Esophagus (tissue), 2 donors: ENCODE results near the gene RBM7. TPM values are rescaled to one million over a fixed set of nuclear protein-coding genes. Genes with fewer than 3 reads are reported as not detected.

ENCODE experiments used
- H3K27ac ChIP-seq, 2 donors: one replicate each; pipeline ENCODE4 v1.5.1; 2013; ENCODE audit warnings: low read depth in 2 of 2, mild to moderate bottlenecking in 2 of 2, inconsistent platforms in 1 of 2, low read length in 1 of 2, moderate library complexity in 1 of 2
- H3K27me3 ChIP-seq, 2 donors: one replicate each; pipeline ENCODE4 v1.6.1; 2013; ENCODE audit warnings: low read length in 2 of 2, control low read depth in 1 of 2, mild to moderate bottlenecking in 1 of 2; ENCODE audit not compliant: insufficient read depth in 2 of 2, control insufficient read depth in 1 of 2
- H3K36me3 ChIP-seq, 2 donors: one replicate each; pipeline ENCODE4 v1.6.1; 2013; ENCODE audit warnings: low read length in 1 of 2; ENCODE audit not compliant: control insufficient read depth in 2 of 2, insufficient read depth in 2 of 2
- H3K4me1 ChIP-seq, 2 donors: one replicate each; pipeline ENCODE4 v1.6.1; 2013; ENCODE audit warnings: low read length in 1 of 2; ENCODE audit not compliant: control insufficient read depth in 2 of 2, insufficient read depth in 2 of 2
- H3K4me3 ChIP-seq, 2 donors: one replicate each; pipeline ENCODE4 v1.5.1; 2013; ENCODE audit warnings: low read length in 2 of 2, mild to moderate bottlenecking in 2 of 2, low read depth in 1 of 2, moderate library complexity in 1 of 2
- H3K9me3 ChIP-seq, 2 donors: one replicate each; pipeline ENCODE4 v1.6.1; 2013; ENCODE audit warnings: mild to moderate bottlenecking in 2 of 2, low read depth in 1 of 2, low read length in 1 of 2, moderate library complexity in 1 of 2; ENCODE audit not compliant: control insufficient read depth in 2 of 2, insufficient read depth in 1 of 2
- WGBS, 2 donors: extraction: QIAGEN DNeasy Blood & Tissue Kit; methylation state at CpG; one replicate each; pipeline ENCODE4 v1.1.7; 2013; 5-methylcytosine and 5-hydroxymethylcytosine counted together
- polyA plus RNA-seq, 2 donors: library from polyadenylated mRNA; stranded (reverse); fragments of 200-250 nt; gene quantifications; one replicate each; pipeline ENCODE4 v1.2.3, GENCODE V29; 2013
- donor health status: healthy with polysubstance abuse.
- donor health status: Bipolar disorder and iron deficiency.

Gene RBM7
- polyA plus RNA-seq, 2 donors = 4.3 to 11.4 TPM

- Histone ChIP-seq H3K36me3 (no peaks in the 10 kb centered on the region), H3K4me3 (no peak overlapping the region), H3K27ac (no peak overlapping the region), H3K4me1 (peaks cover 0 to 2% of the 10 kb centered on the region in 2 donors), H3K27me3 (no peaks in the 10 kb centered on the region), H3K9me3 (no peaks in the 10 kb centered on the region)
- 31 to 43% methylated on average over 3 of the region's 3 CpGs for WGBS, 2 donors
Observed at GRCh38 chr11:114395736-114396135, 4.7 kb upstream of the RBM7 start.

- H3K4me3 ChIP-seq = no peak overlapping the region
- H3K27ac ChIP-seq = no peak overlapping the region
- peaks cover 0 to 2% of the 10 kb centered on the region in 2 donors for H3K4me1 ChIP-seq
- no peaks in the 10 kb centered on the region for H3K27me3 ChIP-seq
- H3K36me3 ChIP-seq = no peaks in the 10 kb centered on the region
- H3K9me3 ChIP-seq = no peaks in the 10 kb centered on the region
Observed at GRCh38 chr11:114396916-114397315, 3.5 kb upstream of the RBM7 start.

GRCh38 chr11:114397349-114397982 lies 3.0 kb upstream of the RBM7 start:
- Histone ChIP-seq H3K4me3 (no peak overlapping the region), H3K27ac (no peak overlapping the region), H3K9me3 (no peaks in the 10 kb centered on the region), H3K4me1 (peaks cover 0 to 2% of the 10 kb centered on the region in 2 donors), H3K27me3 (no peaks in the 10 kb centered on the region), H3K36me3 (no peaks in the 10 kb centered on the region)
- 75 to 76% methylated on average over 2 of the region's 2 CpGs for WGBS, 2 donors

- Histone ChIP-seq H3K27ac (no peak overlapping the region), H3K27me3 (no peaks in the 10 kb centered on the region), H3K36me3 (no peaks in the 10 kb centered on the region), H3K4me3 (no peak overlapping the region), H3K9me3 (no peaks in the 10 kb centered on the region), H3K4me1 (peaks cover 0 to 2% of the 10 kb centered on the region in 2 donors)
- WGBS, 2 donors = 70 to 73% methylated on average over 4 of the region's 4 CpGs
Observed at GRCh38 chr11:114398303-114398920, 2.1 kb upstream of the RBM7 start.

GRCh38 chr11:114399490-114400215 lies 813 bp upstream of the RBM7 start:
- H3K4me1 ChIP-seq = peaks cover 0 to 2% of the 10 kb centered on the region in 2 donors
- H3K9me3 ChIP-seq = no peaks in the 10 kb centered on the region
- WGBS, 2 donors = 2 to 4% methylated on average over 29 of the region's 29 CpGs
- no peaks in the 10 kb centered on the region for H3K36me3 ChIP-seq
- peak overlapping the region; percentile 95 to 99 for H3K27ac ChIP-seq
- no peaks in the 10 kb centered on the region for H3K27me3 ChIP-seq
- peak overlapping the region; percentile 92 to 100 for H3K4me3 ChIP-seq

GRCh38 chr11:114400915-114401223 lies 403 bp downstream of the RBM7 start:
- peak overlapping the region; percentile 92 to 100 for H3K4me3 ChIP-seq
- H3K36me3 ChIP-seq = no peaks in the 10 kb centered on the region
- H3K9me3 ChIP-seq = no peaks in the 10 kb centered on the region
- no peaks in the 10 kb centered on the region for H3K4me1 ChIP-seq
- no peaks in the 10 kb centered on the region for H3K27me3 ChIP-seq
- WGBS, 2 donors = 0% methylated on average over 8 of the region's 8 CpGs
- peak overlapping the region; percentile 95 to 99 for H3K27ac ChIP-seq

GRCh38 chr11:114401311-114401710 lies 845 bp downstream of the RBM7 start:
- WGBS, 2 donors = 2% methylated on average over 4 of the region's 4 CpGs
- Histone ChIP-seq H3K27me3 (no peaks in the 10 kb centered on the region), H3K36me3 (no peaks in the 10 kb centered on the region), H3K27ac (no peak overlapping the region), H3K4me1 (no peaks in the 10 kb centered on the region), H3K9me3 (no peaks in the 10 kb centered on the region), H3K4me3 (peak overlapping the region in 1 of 2 donors; percentile 100)

GRCh38 chr11:114412946-114413345 lies 12.5 kb downstream of the RBM7 start:
- H3K36me3 ChIP-seq = peaks cover 0 to 3% of the 10 kb centered on the region in 2 donors
- no peak overlapping the region for H3K4me3 ChIP-seq
- H3K9me3 ChIP-seq = no peaks in the 10 kb centered on the region
- no peak overlapping the region for H3K27ac ChIP-seq
- 86 to 93% methylated on average over 4 of the region's 4 CpGs for WGBS, 2 donors
- H3K4me1 ChIP-seq = peaks cover 0 to 4% of the 10 kb centered on the region in 2 donors
- H3K27me3 ChIP-seq = no peaks in the 10 kb centered on the region

- peaks cover 0 to 3% of the 10 kb centered on the region in 2 donors for H3K36me3 ChIP-seq
- no peaks in the 10 kb centered on the region for H3K9me3 ChIP-seq
- H3K4me1 ChIP-seq = peaks cover 0 to 4% of the 10 kb centered on the region in 2 donors
- 88 to 90% methylated on average over 10 of the region's 10 CpGs for WGBS, 2 donors
- H3K4me3 ChIP-seq = no peak overlapping the region
- H3K27me3 ChIP-seq = no peaks in the 10 kb centered on the region
- H3K27ac ChIP-seq = no peak overlapping the region
Observed at GRCh38 chr11:114413958-114414357, 13.5 kb downstream of the RBM7 start.
